Effector memory CD4-positive, alpha-beta T cell (primary cell): ENCODE measurements around the gene ANO10.
"Not testable (repeated sequence)": the region's sequence is repeated elsewhere in the genome, so short reads cannot be mapped to it uniquely, and the experiment has no call there.

Experiments
- DNase-seq, 3 donors: peaks; one replicate each; pipeline ENCODE4 v3.0.0-alpha.2; 2020
- H3K27ac ChIP-seq: 2 replicates; pipeline ENCODE4 v1.7.0; 2013; ENCODE audit warnings: mild to moderate bottlenecking, low read length, moderate library complexity; ENCODE audit not compliant: insufficient read depth, poor library complexity, severe bottlenecking
- H3K27me3 ChIP-seq: replicated peaks from 2 replicates; pipeline ENCODE4 v1.7.0; 2013; ENCODE audit warnings: mild to moderate bottlenecking, low read length; ENCODE audit not compliant: insufficient read depth, control insufficient read depth, poor library complexity, severe bottlenecking
- H3K36me3 ChIP-seq: 2 replicates; pipeline ENCODE4 v1.7.0; 2013; ENCODE audit warnings: mild to moderate bottlenecking, low read length, moderate library complexity; ENCODE audit not compliant: control insufficient read depth, insufficient read depth
- H3K4me1 ChIP-seq: 2 replicates; pipeline ENCODE4 v1.7.0; 2013; ENCODE audit warnings: low read length, mild to moderate bottlenecking; ENCODE audit not compliant: control insufficient read depth, insufficient read depth, poor library complexity, severe bottlenecking
- H3K4me3 ChIP-seq: 2 replicates; pipeline ENCODE4 v1.7.0; 2013; ENCODE audit warnings: low read length, low read depth, mild to moderate bottlenecking; ENCODE audit not compliant: insufficient read depth, poor library complexity, severe bottlenecking
- H3K9me3 ChIP-seq: 2 replicates; pipeline ENCODE4 v1.7.0; 2013; ENCODE audit warnings: mild to moderate bottlenecking, low read length, moderate library complexity; ENCODE audit not compliant: control insufficient read depth

ANO10 gene

GRCh38 chr3:43489930-43490329 lies 131.9 kb downstream of the ANO10 start:
- H3K4me3 ChIP-seq = no peak overlapping the region
- no peaks in the 10 kb centered on the region for H3K36me3 ChIP-seq
- H3K27me3 ChIP-seq = no peaks in the 10 kb centered on the region
- H3K9me3 ChIP-seq = no peaks in the 10 kb centered on the region
- H3K27ac ChIP-seq = no peak overlapping the region
- DNase-seq = no peak
- peaks cover 2% of the 10 kb centered on the region for H3K4me1 ChIP-seq

- no peaks in the 10 kb centered on the region for H3K4me1 ChIP-seq
- no peak for DNase-seq
- no peaks in the 10 kb centered on the region for H3K9me3 ChIP-seq
- no peak overlapping the region for H3K27ac ChIP-seq
- H3K27me3 ChIP-seq = no peaks in the 10 kb centered on the region
- no peaks in the 10 kb centered on the region for H3K36me3 ChIP-seq
- no peak overlapping the region for H3K4me3 ChIP-seq
These were observed 135.9 kb downstream of the ANO10 start for GRCh38 chr3:43485931-43486330.

GRCh38 chr3:43484926-43485488 lies 136.8 kb downstream of the ANO10 start:
- Histone ChIP-seq H3K9me3 (no peaks in the 10 kb centered on the region), H3K36me3 (no peaks in the 10 kb centered on the region), H3K4me1 (no peaks in the 10 kb centered on the region), H3K4me3 (no peak overlapping the region), H3K27me3 (no peaks in the 10 kb centered on the region), H3K27ac (no peak overlapping the region)
- DNase-seq = no peak

- Histone ChIP-seq H3K9me3 (no peaks in the 10 kb centered on the region), H3K27ac (no peak overlapping the region), H3K27me3 (no peaks in the 10 kb centered on the region), H3K4me1 (peaks cover 16% of the 10 kb centered on the region), H3K36me3 (no peaks in the 10 kb centered on the region), H3K4me3 (no peak overlapping the region)
- no peak for DNase-seq
These were observed 140.4 kb downstream of the ANO10 start for GRCh38 chr3:43481375-43481774.

- not testable (repeated sequence) for H3K4me3 ChIP-seq, H3K36me3 ChIP-seq, H3K27me3 ChIP-seq, DNase-seq, H3K9me3 ChIP-seq, H3K27ac ChIP-seq
- peaks cover 19% of the 10 kb centered on the region for H3K4me1 ChIP-seq
These were observed 143.0 kb downstream of the ANO10 start for GRCh38 chr3:43478839-43479238.

- H3K9me3 ChIP-seq = no peaks in the 10 kb centered on the region
- no peaks in the 10 kb centered on the region for H3K36me3 ChIP-seq
- H3K27me3 ChIP-seq = no peaks in the 10 kb centered on the region
- peak overlapping the region; percentile 64 for H3K27ac ChIP-seq
- H3K4me1 ChIP-seq = peaks cover 19% of the 10 kb centered on the region
- H3K4me3 ChIP-seq = no peak overlapping the region
- DNase-seq = no peak
These were observed 143.6 kb downstream of the ANO10 start for GRCh38 chr3:43478118-43478785.

- Histone ChIP-seq H3K27ac (peak overlapping the region; percentile 64), H3K4me3 (no peak overlapping the region), H3K4me1 (peaks cover 19% of the 10 kb centered on the region), H3K27me3 (no peaks in the 10 kb centered on the region), H3K36me3 (no peaks in the 10 kb centered on the region), H3K9me3 (no peaks in the 10 kb centered on the region)
- DNase-seq = peak; percentile 44 to 66 (median 57)
These were observed 144.2 kb downstream of the ANO10 start for GRCh38 chr3:43477600-43477999.

- Histone ChIP-seq H3K4me3 (no peak overlapping the region), H3K4me1 (peaks cover 19% of the 10 kb centered on the region), H3K36me3 (no peaks in the 10 kb centered on the region), H3K9me3 (no peaks in the 10 kb centered on the region), H3K27ac (no peak overlapping the region), H3K27me3 (no peaks in the 10 kb centered on the region)
- DNase-seq = no peak
These were observed 148.1 kb downstream of the ANO10 start for GRCh38 chr3:43473737-43474136.

GRCh38 chr3:43473244-43473643 lies 148.6 kb downstream of the ANO10 start:
- H3K4me3 ChIP-seq = no peak overlapping the region

GRCh38 chr3:43468133-43468532 lies 153.7 kb downstream of the ANO10 start:
- Histone ChIP-seq H3K4me3 (no peak overlapping the region), H3K27ac (no peak overlapping the region), H3K27me3 (no peaks in the 10 kb centered on the region), H3K4me1 (no peaks in the 10 kb centered on the region), H3K9me3 (no peaks in the 10 kb centered on the region), H3K36me3 (no peaks in the 10 kb centered on the region)
- DNase-seq = no peak

More at GRCh38 chr3:43473244-43473643, 148.6 kb downstream of the ANO10 start:
- Histone ChIP-seq H3K27ac (no peak overlapping the region), H3K36me3 (no peaks in the 10 kb centered on the region), H3K27me3 (no peaks in the 10 kb centered on the region), H3K4me1 (peaks cover 17% of the 10 kb centered on the region), H3K9me3 (no peaks in the 10 kb centered on the region)
- no peak for DNase-seq
